Dedifferentiated amniotic fluid mesenchymal stem cell (primary cell): ENCODE data around the gene KLK4.

Experiments used
- DNase-seq: peaks from one replicate; pipeline ENCODE4 v3.0.0-alpha.2; 2016; ENCODE audit errors: extremely low spot score

KLK4 gene, protein sequence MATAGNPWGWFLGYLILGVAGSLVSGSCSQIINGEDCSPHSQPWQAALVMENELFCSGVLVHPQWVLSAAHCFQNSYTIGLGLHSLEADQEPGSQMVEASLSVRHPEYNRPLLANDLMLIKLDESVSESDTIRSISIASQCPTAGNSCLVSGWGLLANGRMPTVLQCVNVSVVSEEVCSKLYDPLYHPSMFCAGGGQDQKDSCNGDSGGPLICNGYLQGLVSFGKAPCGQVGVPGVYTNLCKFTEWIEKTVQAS

DNA sequence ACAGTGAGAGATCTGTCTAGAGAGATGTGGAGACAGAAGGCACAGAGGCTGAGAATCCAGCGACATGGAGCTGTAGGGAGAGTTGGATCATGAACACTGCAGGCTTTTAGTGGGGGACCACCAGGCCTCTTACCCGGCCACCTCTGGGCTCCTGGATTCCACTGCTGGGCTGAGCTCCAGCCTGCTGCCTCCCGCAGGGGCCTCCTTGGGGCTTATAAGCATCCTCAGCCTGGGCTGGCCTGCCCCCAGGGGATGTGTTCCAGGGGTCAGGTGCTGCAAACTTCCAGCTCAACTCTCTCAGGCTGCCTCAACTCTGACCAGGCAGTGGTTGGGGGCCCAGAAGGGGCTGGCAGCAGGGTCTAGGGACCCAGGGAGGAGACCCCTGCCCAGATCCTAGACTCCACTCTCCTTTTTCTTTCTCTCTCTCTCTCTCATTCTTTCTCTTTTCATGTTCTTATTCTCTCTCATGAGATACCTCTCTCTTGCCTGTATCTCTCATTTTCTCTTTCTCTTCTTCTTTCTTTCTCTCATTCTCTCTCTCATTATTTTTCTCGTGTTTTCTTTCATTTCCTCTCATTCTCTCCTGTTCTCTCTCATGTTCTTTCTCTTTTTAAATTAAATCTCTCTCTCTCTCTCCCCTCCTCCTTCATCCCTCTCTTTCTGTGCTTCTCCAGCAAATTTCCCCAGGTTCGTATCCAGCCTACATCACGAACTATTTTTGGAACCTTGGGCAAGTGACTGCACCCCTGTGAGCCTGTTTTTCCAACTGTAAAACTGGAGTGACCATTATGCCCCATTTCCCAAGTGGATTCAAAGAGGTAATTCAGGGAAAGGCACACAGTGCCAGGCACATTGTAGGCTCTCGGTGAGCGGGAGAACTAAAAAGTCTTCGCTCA, at the start of gene KLK4:
Gene KLK4, minus strand, starts transcription at position 190 of the 896 bp plus-strand sequence. CDS start 657 bp downstream, outside the sequence.
- DNase-seq: no peak

DNA sequence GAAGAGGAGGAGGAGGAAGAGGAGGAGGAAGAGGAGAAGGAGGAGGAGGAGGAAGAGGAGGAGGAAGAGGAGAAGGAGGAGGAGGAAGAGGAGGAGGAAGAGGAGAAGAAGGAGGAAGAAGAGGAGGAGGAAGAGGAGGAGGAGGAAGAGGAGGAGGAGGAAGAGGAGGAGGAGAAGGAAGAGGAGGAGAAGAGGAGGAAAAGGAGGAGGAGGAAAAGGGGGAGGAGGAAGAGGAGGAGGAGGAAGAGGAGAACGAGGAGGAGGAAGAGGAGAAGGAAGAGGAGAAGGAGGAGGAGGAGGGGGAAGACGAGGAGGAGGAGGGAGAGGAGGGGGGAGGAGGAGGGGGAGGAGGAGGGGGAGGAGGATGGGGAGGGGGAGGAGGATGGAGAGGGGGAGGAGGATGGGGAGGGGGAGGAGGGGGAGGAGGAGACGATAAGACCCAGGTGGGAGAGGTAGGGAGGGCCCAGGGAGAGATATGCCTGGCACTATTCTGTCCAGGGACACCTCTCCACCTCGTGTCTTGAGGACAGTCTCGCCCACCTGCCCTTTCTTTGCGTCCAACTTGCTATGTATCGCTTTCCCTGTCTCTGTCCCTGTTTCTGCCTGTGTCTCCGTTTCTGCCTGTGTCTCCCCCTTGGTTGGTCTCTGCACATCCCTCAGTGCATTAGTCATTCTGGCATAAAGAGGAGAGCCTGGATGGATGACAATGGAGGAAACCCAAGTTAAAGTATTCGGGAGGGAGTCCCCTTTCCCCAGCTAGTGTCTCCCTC, 48.7 kb upstream of the KLK4 start:
- DNase-seq: no peak

DNA sequence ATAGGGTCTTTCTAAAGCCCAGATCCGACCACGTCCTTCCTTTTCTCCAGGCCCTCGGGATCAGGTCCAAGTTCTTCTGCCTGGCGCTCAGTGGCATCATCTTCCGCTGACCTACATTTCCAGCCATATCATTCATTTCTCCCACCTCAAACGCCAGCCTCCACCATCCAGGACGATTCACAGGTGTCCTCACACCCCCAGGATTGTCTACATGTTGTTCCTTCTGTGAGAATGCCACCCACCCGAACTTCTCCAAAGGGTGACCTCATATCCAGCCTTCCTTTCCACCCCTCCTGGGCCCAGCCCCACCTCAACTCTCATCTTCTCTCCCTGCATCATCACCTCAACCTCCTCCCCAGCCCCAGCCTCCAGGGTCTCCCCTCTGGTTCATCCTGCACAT, 46.4 kb upstream of the KLK4 start:
- DNase-seq: no peak

DNA sequence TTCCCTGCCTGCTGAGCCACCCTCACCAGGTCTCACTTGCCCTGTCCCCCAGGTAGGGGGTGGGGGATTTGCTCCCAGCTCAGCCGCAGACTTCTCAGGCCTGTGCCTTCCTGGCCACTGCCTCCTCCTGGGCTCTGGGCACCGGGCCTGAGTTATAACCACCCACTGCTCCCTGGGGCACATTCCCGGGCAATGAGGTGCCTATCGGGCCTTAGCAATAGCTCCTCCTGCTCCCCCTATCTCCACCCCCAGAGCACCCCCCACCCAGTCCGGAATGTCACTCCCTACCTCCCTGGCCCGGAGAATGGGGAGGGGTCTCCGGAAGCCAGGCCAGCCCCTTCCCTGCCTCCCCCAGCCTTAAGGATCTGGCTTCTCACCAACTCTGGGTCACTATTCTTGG, 41.7 kb upstream of the KLK4 start, which contains the start of gene KLK5:
Gene KLK5, minus strand, starts transcription at position 129 of the 400 bp plus-strand sequence. CDS start 381 bp downstream, outside the sequence.
- DNase-seq: no peak

DNA sequence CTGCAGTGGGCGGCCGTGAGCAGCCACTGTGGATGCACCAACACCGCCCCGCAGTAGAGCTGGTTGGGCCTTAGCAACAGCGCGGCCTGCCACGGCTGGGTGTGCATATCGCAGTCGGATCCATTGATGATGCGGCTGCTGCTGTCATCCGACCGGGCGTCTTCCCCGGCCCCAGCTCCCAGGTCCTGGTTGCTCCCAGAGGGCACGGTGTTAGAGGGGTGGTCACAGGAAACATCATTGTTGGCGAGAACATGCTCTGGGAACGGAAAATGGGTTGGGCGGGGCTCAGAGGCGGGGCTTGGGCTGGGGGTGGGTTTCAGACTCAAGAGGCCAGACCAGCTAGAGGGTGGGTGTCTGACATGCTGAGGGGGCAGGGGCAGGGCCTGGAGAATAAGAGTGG, 38.7 kb upstream of the KLK4 start:
- DNase-seq: no peak

DNA sequence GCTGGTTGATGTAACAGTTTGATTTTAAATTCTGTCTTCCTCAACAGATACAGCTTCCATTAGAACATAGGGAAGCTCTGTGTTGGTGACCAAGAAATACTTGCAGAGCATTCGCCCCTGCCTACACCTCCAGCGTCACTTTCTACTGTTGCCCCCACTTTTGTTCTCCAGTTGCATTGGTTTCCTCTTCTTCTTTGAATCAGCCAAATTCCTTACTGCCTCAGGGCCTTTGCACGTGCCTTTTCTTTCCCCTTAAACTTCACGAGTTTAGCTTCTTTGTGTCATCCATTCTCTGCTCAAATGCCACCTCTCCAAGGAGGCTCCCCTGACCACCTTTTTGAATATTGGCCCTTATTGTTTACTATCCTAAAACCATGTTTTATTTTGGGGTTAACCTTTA, 35.9 kb upstream of the KLK4 start:
- DNase-seq: no peak

DNA sequence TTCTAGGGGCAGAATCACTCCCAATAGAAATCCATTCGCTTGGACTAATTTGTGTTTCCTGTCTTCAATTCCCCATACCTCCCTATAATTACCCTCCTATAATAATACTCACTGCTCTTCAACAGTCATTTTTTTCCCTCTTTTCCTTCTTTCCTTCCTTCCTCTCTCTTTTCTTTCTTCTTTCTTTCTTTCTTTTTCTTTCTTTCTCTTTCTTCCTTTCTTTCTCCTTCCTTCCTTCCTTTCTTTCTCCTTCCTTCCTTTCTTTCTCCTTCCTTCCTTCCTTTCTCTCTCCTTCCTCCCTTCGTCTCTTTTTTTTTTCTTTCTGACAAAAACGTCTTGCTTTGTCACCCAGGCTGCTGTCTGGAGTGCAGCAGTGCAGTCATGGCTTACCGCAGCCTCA, 33.6 kb upstream of the KLK4 start:
- DNase-seq: no peak

DNA sequence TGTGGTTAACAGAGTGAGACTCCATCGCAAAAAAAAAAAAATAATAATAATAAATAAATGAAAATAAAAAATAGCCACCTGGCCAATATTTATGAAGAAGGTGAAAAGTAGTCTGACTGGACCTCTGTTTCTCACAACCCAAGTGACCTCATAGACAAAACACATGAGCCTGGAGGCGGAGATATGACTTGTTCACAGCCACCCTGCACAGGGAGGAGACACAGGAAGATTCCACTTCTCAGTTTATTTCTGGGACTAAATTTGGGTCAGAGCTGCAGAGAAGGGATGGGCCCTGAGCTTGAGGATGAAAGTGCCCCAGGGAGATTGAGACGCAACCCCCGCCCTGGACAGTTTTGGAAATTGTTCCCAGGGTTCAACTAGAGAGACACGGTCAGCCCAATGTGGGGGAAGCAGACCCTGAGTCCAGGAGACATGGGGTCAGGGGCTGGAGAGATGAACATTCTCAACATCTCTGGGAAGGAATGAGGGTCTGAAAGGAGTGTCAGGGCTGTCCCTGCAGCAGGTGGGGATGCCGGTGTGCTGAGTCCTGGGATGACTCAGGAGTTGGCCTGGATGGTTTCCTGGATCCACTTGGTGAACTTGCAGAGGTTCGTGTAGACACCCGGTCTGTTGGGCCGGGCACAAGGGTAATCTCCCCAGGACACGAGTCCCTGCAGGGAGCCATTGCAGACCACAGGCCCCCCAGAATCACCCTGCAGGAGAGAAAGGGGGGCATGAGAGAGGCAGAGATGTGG, 32.1 kb upstream of the KLK4 start:
- no peak for DNase-seq

DNA sequence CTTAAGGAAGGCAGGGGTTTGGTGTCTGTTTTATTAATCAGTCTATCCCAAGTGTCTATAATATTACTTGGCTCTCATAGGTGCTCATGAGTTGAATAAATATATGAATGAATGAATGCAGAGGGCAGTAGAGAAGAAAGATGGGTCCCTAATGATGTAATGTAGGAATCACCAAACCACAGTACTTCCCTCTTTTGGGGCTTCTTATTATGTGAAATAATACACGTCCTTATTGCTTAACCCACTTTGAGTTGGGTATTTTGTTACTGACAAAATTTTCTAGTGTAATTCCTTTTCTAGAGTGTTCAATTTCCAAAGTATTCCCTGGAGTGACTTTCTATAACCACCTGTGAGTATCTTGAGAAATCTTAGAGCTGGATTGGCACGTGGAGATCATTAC, 28.4 kb upstream of the KLK4 start:
- no peak for DNase-seq

DNA sequence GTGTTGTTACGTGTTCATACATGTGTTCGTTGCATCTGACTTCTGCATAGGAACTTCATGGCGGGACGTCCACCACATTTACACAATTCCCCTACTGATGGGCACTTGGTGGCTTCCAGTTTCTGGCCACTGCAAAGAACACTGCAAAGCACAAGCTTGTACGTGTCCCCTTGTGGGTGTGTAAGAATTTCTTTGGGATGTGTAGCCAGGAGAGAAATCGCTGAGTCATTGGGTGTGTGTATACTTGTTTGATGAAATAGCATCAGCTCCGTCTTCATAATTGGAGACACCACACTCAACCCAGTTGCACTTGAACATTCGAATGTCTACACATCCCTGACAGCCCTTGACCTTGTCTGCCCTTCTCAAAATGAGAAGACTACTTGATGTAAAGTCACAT, 22.4 kb upstream of the KLK4 start:
- DNase-seq: no peak

DNA sequence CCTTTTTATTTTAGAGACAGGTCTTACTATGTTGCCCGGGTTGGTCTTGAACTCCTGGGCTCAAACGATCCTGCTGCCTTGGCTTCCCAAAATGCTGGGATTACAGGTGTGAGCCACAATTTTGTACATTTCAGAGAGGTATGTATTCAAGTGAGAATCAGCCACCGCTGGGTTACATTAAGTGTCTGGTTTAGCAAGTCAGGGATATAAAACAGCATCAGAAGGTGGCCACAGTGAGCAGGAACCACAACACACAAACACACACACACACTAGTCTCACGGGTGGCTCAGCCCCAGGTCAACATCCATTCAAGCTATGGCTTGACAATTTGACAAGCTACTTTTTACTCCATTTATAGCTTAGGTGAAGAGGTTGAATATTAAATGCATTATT, 21.5 kb upstream of the KLK4 start:
- no peak for DNase-seq

DNA sequence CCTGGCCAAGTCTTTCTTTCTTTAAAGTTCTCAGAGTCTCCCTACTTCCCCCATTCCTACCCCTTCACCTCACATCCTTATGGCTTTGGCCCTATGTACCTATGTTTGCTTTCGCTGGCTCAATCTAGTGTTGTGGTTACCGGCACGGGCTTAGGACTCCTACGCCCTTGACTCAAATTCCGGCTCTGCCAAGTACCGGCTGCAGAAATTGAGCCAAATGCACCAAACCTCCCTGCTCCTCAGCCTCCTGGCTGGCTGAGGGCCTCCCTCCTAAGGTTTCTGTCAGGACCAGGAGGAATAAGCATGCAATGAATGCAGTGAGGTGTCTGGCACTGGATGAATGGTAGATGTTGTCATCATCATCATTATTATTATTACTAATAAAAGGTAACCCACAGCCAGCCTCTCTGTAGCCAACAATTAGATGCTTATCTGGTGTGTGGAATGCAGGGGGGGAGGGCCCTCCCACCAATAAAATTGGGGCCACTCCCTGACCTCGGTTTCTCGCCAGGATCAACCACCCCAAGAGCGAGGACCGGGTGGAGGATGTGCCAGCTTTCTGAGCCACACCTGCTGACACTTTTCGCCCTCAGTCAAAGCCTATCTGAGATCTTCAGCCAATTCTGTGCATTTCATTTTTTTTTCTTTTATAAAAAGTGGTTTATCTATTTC, 21.0 kb upstream of the KLK4 start:
- DNase-seq: no peak

DNA sequence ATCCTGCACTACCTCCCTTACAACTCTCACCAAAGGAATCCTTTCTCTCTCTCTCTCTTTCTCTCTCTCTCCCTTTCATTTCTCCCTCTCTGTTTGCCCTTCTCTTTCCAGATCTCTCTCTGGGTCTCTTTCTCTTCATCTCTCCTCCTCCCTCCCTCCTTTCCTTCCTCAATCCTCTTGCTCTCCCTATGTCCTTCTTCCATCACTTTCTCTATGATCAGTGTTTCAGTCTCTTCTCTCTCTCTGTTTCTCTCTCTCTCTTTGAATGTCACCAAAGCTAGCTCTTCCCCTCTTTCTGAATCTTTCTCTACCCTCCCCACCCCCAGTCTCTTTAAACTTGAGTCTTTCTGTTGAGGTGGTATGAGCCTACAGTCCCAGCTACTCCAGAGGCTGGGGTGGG, 19.8 kb upstream of the KLK4 start:
- no peak for DNase-seq

DNA sequence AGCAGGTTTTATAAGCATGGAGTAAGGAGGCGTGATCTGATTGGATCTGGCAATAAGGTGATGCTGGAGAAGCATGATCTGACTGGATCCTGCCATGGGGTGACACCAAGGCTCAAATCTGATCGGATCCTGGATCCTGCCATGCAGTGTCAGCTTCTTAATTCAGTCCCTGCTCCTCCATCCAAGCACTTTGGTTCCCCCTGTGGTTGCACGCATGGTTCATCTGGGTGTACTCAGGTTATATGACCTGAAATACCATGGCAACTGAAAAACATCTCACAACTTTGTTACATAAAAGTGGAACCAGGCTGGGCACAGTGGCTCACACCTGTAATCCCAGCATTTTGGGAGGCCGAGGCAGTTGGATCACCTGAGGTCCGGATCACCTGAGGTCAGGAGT, 17.6 kb upstream of the KLK4 start:
- DNase-seq: no peak

DNA sequence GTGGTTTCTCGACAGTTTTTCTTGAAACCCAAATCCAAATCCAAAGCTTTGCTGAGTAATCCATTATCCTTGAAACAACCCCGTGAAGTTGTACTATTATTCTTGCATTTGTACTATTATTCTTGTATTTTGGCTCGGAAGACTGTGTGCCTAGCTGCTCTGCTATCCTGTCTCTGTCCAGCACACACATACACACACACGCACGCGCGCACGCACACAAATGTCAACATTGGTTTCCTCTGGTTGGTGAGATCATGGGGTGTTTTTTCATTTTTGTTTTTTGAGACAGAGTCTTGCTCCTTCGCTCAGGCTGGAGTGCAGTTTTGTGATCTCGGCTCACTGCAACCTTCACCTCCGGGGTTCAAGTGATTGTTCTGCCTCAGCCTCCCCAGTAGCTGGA, 14.9 kb upstream of the KLK4 start:
- DNase-seq: no peak

DNA sequence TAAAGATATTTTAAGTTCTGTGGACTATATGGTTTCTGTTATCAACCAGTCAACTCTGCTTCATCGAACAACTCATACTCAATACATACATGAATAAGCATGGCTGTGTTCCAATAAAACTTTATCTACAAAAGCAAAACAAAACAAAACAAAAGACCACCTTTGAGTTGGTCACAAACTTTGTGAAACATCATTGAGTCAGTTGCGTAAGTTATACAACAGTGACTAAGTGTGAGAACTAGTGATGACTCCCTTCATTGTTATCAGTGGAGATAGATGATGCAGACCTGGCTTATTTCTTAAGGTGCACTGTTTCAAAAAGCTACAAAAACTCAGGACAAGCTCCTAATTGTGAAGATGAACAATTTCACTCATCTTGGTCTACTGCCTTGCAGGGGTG, 14.5 kb upstream of the KLK4 start:
- DNase-seq: no peak

DNA sequence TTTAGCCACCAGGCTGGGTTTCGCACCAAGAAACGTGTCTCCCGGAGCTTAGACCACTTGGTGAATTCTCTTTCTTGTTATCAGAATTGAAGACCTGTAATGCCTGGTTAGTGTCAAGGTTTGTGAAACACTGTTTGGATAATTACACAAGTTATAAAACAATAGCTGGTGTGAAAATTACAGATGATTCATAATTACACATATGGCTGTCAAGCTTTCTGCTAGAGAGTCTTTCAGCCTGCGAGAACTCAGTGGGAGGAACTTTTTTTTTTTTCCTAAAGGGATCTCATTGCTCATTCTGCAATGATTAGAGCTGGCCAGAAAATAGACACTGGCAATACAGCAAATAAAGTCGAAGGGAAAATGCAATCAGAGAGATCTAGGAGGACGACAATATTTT, 13.4 kb upstream of the KLK4 start:
- no peak for DNase-seq

DNA sequence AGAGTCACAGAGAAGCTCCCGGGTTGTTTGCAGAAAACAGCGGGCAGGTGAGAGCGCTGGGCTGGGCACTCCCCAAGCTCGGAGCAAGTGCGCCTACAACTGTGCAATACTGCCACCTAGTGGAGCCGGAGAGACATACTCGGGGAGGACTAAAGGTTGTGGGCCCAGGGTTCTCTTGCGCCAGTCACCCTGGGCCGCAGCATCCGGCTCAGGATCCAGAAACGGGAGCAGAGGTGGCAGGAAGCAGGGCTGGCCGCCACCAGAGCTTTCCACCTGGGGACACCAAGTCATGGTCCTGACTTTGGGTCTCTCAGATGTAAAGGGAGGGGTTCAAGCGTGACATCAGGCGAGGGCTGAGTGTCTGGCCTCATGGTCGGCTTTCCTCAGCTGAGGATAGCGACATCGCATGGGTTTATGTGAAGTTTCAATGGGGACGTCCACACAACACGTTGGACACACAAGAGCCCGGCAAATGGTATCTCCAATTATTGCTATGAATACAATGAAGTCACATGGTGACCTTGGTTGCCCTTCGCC, 11.2 kb upstream of the KLK4 start:
- DNase-seq: peak; percentile 74

DNA sequence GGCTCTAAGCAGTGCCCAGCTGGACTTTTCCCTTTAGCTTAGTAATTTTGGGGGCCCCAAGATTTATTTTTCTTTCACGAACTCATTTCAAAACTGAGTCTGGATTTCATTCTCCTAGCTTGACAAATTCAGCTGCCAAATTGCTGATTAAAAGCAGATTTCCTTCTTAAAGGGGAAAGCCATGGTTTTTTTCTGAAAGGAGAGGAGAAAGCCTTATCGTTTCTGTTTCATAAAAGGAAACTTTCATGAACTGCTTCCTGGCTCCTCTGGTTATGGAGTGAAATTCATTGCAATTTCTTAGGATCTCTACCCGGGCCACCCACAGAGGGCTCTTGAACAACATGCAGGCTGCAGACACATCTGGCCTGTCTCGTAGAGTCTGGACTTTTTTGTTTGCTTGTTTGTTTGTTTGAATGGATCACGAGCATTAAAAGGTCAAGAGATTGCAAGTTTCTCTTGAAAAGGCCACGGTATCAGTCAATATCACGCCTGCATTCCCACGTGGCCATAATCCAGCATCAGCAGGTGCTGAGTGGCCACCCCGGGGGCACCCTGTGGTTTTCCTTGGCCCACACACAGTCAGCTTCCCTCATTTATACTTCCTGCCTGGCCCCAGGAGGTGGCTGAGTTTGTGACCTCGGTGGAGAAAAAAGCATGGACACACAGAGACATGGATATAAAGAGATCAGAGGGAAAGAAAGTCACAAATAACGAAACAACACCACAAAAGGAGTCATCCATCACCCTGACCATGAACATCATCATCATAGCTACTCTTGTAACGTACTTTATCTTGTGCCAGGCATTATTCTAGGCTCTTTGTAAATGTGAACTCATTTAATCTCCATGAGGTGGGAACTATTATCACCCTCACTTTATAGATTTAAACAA, 10.5 kb upstream of the KLK4 start:
- DNase-seq: no peak

DNA sequence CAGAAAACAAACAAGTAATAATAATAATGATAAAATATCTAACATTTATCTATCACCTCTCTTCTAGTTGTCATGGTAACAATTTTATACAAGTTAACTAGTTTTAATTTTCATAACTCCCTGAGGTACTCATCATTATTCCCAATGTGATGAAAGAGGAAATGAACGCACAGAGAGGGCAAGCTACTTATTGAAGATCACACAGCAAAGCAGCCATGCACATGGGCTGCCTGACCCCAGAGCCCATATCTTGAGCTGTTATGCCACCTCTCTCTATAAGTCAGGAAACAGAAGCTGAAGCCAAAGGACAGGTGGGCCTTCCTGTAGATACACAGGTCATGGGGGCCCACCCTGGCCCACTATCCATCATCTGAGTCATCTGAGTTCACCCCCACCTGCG, 4.9 kb upstream of the KLK4 start:
- no peak for DNase-seq
